Thymus (tissue), 11 donors: Measurements from ENCODE around the gene M1AP. TPM values are rescaled to one million over a fixed set of nuclear protein-coding genes. Genes with fewer than 3 reads are reported as not detected.

Experiments used
- DNase-seq, 9 donors: peaks; one replicate each; pipeline ENCODE4 v3.0.0-alpha.2; 2013; ENCODE audit warnings: low spot score in 9 of 9, low read depth in 6 of 9, missing footprints in 1 of 9
- H3K27ac ChIP-seq, 2 donors: one replicate each; pipeline ENCODE4 v1.5.1; 2013; ENCODE audit warnings: control low read depth in 1 of 2, low read depth in 1 of 2, low read length in 1 of 2, mild to moderate bottlenecking in 1 of 2, moderate library complexity in 1 of 2
- H3K27me3 ChIP-seq, 2 donors: one replicate each; pipeline ENCODE4 v1.5.1; 2013; ENCODE audit warnings: low read length in 1 of 2; ENCODE audit not compliant: control insufficient read depth in 2 of 2, insufficient read depth in 1 of 2
- H3K36me3 ChIP-seq, 2 donors: one replicate each; pipeline ENCODE4 v1.5.1; 2013; ENCODE audit warnings: low read length in 1 of 2, mild to moderate bottlenecking in 1 of 2, moderate library complexity in 1 of 2; ENCODE audit not compliant: control insufficient read depth in 2 of 2, insufficient read depth in 2 of 2
- H3K4me1 ChIP-seq, 2 donors: one replicate each; pipeline ENCODE4 v1.5.1; 2013; ENCODE audit warnings: low read length in 2 of 2; ENCODE audit not compliant: control insufficient read depth in 2 of 2, insufficient read depth in 2 of 2
- H3K4me3 ChIP-seq, 2 donors: one replicate each; pipeline ENCODE4 v1.5.1; 2013; ENCODE audit warnings: low read length in 2 of 2, control low read depth in 1 of 2, mild to moderate bottlenecking in 1 of 2
- H3K9me3 ChIP-seq, 2 donors: one replicate each; pipeline ENCODE4 v1.5.1; 2013; ENCODE audit warnings: low read length in 1 of 2, mild to moderate bottlenecking in 1 of 2; ENCODE audit not compliant: control insufficient read depth in 2 of 2, insufficient read depth in 1 of 2
- WGBS: extraction: QIAGEN DNeasy Blood & Tissue Kit; methylation state at CpG from one replicate; pipeline ENCODE4 v1.1.7; 2013; 5-methylcytosine and 5-hydroxymethylcytosine counted together
- polyA plus RNA-seq: library from polyadenylated mRNA; stranded (reverse); fragments of 200-250 nt; gene quantifications from one replicate; pipeline ENCODE4 v1.2.3, GENCODE V29; 2013
- total RNA-seq: library from RNA; stranded (reverse); fragments of 120-200 nt; gene quantifications from one replicate; pipeline ENCODE4 v1.2.4, GENCODE V29; 2013
- donor health status: healthy.

The M1AP gene
- total and polyA plus RNA-seq, 2 donors = 0.55 to 0.94 TPM

DNA sequence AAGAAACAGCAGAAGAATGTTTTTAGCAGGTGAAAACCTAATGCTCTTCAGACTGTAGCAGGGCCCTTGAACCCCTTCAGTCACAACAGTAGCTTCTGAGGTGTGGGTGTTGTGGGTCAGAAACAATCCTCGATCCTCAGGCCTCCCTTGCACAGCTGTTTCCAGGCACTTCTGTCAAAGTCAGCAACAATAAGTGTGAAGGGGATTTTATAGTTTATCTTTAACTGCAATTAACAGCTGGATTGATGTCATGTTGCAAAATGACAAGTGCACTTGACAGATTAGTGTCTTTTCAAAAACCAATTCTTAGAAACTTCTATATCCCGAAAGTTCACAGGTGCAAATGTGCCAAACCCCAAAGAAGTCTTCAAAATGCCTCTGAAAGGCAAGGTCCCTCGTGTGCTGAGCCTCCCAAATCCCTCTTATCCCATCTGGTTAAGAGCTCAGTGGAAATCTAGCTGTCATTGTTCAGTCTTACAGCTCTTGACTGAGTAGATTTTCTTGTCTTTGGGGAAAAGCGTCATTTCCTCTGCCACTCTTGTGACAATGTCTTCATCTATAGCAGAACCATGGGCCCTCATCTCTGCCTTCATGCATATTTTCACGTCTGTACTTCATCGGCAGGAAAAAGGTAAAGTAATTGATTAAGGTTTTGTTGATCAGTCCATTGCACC is 29.6 kb downstream of the M1AP start:
- H3K27me3 ChIP-seq = no peaks in the 10 kb centered on the region

DNA sequence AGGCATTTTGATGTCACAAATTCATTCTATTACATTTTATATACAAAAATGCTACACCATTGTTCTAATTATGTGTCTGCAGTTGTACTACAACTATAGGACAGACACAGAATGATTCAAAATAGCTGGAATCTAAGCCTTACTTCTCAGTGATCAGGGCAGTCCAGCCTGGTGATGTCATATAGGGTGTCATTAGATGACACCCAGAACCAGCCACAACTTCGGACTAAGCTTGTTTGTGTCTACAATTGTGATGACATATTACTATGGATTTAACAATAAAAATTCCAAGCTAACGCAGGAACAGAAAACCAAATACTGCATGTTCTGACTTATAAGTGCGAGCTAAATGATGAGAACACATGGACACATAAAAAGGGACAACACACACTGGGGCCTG is 31.0 kb downstream of the M1AP start:
- H3K27ac ChIP-seq = no peak overlapping the region
- H3K36me3 ChIP-seq = no peaks in the 10 kb centered on the region
- no peaks in the 10 kb centered on the region for H3K27me3 ChIP-seq
- no peak overlapping the region for H3K4me3 ChIP-seq
- no peak for DNase-seq
- H3K4me1 ChIP-seq = no peaks in the 10 kb centered on the region
- 97% methylated on average over 3 of the region's 3 CpGs for WGBS
- no peaks in the 10 kb centered on the region for H3K9me3 ChIP-seq

More for the DNA sequence above, 29.6 kb downstream of the M1AP start:
- no peaks in the 10 kb centered on the region for H3K9me3 ChIP-seq
- H3K27ac ChIP-seq = no peak overlapping the region
- no peak overlapping the region for H3K4me3 ChIP-seq
- DNase-seq = no peak
- WGBS = 92% methylated on average over 6 of the region's 6 CpGs
- H3K4me1 ChIP-seq = no peaks in the 10 kb centered on the region
- no peaks in the 10 kb centered on the region for H3K36me3 ChIP-seq

DNA sequence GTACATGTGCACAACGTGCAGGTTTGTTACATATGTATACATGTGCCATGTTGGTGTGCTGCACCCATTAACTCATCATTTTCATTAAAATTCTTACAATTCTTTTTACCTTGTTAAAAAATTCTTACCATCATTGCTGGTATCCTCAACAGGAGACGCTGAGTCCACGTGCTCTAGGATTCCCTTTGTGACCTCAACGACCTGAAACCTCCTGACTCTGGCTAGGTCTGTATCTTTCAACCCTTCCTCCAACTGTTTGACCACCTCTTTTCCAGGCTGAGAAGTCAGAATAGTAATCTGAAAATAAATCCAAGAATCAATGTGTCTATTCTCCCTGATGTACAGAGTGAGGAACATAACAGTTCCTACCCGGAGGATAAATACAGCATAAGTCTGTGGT is 41.2 kb downstream of the M1AP start:
- H3K27me3 ChIP-seq = peaks cover 0 to 6% of the 10 kb centered on the region in 2 donors

DNA sequence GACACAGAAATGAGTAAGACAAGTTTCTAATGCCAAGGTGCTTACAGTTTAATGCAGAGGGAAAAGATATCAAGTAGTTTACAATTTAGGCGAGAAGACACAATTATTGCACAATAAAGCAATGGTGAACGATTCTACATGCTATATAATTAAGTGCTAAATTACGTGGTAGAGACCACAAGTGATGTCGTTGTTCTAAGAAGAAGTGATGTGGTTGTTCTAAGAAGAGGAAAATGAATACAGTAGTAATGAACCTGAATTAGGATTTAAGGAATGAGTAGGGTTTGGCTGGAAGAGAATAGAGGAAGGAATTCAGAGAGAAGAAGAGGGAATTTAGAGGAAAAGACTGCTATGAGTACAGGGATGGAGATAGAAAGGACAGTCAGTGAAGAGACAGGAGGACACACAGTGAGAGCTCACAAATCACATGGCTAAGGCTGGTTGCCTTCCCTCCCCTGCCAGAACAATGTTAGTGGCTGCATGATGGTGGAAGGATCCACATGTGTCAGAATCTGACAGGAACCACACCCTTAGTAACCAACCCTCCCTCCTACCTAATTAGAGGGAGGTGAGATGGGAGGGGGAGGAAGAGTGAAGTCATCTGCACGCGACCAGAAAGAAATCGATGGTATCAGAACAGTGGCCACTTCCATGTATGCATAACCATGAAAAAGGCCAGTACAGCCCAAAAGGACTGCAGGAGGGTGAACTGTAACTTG is 44.7 kb downstream of the M1AP start:
- Histone ChIP-seq H3K27ac (no peak overlapping the region), H3K36me3 (no peaks in the 10 kb centered on the region), H3K9me3 (no peaks in the 10 kb centered on the region), H3K4me1 (no peaks in the 10 kb centered on the region), H3K4me3 (no peak overlapping the region), H3K27me3 (peaks cover 0 to 6% of the 10 kb centered on the region in 2 donors)
- WGBS = 90% methylated on average over 7 of the region's 7 CpGs
- no peak for DNase-seq

More for the DNA sequence above, 41.2 kb downstream of the M1AP start:
- no peaks in the 10 kb centered on the region for H3K9me3 ChIP-seq
- H3K4me1 ChIP-seq = no peaks in the 10 kb centered on the region
- H3K27ac ChIP-seq = no peak overlapping the region
- H3K36me3 ChIP-seq = no peaks in the 10 kb centered on the region
- DNase-seq = no peak
- WGBS = 90% methylated on average over 5 of the region's 5 CpGs
- H3K4me3 ChIP-seq = no peak overlapping the region

DNA sequence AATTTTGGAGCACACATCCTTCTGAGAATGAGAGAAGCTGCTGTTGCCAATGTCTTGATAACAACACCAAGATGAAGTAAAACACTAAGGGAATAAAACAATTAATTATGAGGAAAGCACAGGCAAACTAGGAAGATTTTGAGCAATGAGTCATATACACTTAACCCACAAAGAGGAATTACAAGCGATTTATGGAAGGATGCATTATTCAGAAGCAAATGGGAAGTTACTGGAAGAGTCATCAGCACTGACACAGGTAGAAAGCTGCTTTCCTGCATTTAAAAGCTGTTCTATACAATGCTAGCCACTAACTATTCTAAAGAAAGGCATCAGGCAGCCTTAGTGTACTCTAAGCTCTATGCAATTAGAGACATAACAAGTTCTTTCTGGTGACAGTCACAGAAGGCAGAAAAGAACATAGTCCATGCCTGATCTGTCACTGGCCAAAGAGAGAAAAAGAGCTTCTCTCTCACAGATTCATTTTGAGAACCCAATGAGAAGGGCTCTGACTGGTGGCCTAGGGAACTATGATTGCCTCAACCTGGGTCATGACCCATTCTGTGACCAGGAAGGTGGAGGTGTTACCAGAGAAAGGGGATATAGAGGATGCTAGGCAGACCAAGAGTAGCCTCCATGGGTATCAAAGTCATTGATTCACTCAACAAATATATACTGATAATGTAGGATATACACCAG is 45.4 kb downstream of the M1AP start:
- Histone ChIP-seq H3K27ac (no peak overlapping the region), H3K9me3 (no peaks in the 10 kb centered on the region), H3K27me3 (peaks cover 0 to 6% of the 10 kb centered on the region in 2 donors), H3K4me3 (no peak overlapping the region), H3K4me1 (no peaks in the 10 kb centered on the region), H3K36me3 (no peaks in the 10 kb centered on the region)
- 50% methylated on average over 1 of the region's 1 CpG for WGBS
- no peak for DNase-seq

DNA sequence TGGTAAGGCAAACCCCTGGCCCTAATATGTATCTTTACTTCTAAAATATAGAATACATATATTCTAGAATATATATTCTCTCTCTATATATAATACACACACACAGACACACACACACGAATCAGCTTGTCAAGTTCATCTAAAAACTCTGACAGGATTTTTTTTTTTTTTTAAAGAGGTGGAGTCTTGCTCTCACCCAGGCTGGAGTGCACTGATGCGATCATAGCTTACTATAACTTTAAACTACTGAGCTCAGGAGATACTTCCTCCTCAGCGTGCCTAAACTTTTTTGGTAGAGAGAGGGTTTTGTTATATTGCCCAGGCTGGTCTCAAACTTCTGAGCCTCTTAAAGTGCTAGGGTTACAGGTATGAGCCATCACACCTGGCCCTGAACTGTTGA is 48.5 kb downstream of the M1AP start:
- 75% methylated on average over 3 of the region's 3 CpGs for WGBS
- no peaks in the 10 kb centered on the region for H3K4me1 ChIP-seq
- peaks cover 0 to 4% of the 10 kb centered on the region in 2 donors for H3K27me3 ChIP-seq
- no peak overlapping the region for H3K27ac ChIP-seq
- no peaks in the 10 kb centered on the region for H3K9me3 ChIP-seq
- no peak overlapping the region for H3K4me3 ChIP-seq
- no peak for DNase-seq
- no peaks in the 10 kb centered on the region for H3K36me3 ChIP-seq

DNA sequence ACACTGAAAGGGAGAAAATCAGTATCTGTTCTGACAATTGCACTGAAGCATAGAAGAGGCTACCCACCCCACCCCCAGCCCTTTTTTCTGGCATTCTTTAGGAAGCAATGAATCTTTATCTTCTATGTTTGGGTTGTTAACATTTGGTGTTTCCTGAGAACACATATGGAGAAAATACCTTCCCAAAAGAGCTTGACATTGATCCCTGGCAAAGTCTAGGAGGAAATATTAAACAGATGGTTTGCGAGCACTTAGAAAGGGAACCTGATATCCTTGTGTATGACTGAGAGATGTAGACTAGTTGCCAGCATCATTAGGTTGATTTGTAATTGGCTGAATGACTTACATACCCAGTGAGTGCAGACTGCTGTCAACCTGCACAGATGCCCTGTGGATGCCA is 50.7 kb downstream of the M1AP start:
- WGBS = 92% methylated on average over 1 of the region's 1 CpG
- no peaks in the 10 kb centered on the region for H3K4me1 ChIP-seq

DNA sequence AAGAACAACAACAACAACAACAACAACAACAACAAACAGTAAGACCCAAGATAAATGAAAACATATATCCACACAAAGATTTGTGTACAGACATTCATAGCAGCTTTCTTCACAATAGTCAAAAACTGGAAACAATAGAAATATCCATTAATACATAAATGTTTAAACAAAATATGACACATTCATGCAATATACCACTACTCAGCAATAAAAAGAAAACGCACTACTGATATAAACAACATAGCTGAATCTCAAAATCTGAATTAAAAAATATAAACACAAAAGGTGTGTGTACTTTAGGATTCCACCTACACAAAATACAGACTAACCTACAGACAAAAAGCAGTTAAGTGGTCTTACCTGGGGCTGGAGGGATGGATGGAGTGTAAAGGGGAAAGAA is 51.5 kb downstream of the M1AP start:
- no peaks in the 10 kb centered on the region for H3K9me3 ChIP-seq
- no peak overlapping the region for H3K4me3 ChIP-seq
- WGBS = 90% methylated on average over 1 of the region's 1 CpG
- H3K4me1 ChIP-seq = no peaks in the 10 kb centered on the region
- H3K27ac ChIP-seq = no peak overlapping the region
- no peak for DNase-seq
- H3K27me3 ChIP-seq = no peaks in the 10 kb centered on the region
- no peaks in the 10 kb centered on the region for H3K36me3 ChIP-seq

More for the DNA sequence above, 50.7 kb downstream of the M1AP start:
- Histone ChIP-seq H3K27ac (no peak overlapping the region), H3K36me3 (no peaks in the 10 kb centered on the region), H3K9me3 (no peaks in the 10 kb centered on the region), H3K27me3 (no peaks in the 10 kb centered on the region), H3K4me3 (no peak overlapping the region)
- no peak for DNase-seq
